ENCODE results near the gene CLASP2. TPM values are rescaled to one million over a fixed set of nuclear protein-coding genes. Genes with fewer than 3 reads are reported as not detected.

The CLASP2 gene
- total RNA-seq, 2 donors from 2014 or later: 65.0 to 74.8 TPM

DNA sequence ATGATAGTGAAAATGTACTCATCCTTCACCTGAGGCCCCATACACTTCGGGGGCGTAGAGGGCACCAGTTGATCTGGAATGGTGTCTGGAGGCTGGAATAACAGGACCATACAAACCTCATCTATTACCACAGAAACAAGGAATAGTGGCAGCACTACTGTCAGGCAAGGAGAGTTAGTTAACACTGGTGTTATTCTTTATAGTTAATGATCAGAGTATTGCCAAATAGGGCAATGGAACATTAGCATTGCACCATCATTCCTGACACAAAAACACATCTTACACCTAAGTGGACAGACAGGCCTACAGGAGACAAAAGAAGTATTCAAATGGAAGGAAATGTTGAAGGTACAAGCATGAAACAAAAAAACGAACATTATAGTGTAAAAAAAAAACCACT, 140.9 kb downstream of the CLASP2 start:
- Histone ChIP-seq H3K9me3 (ENCODE audit: control insufficient read depth, low read length) (no peaks in the 10 kb centered on the region), H3K27ac (ENCODE audit: low read depth, low read length) (no peak overlapping the region), H3K27me3 (ENCODE audit: control insufficient read depth, insufficient read depth, low read length, poor library complexity, severe bottlenecking) (no peaks in the 10 kb centered on the region), H3K4me3 (ENCODE audit: low read length) (no peak overlapping the region), H3K36me3 (ENCODE audit: control insufficient read depth, insufficient read depth, low read length) (peaks cover 39% of the 10 kb centered on the region), H3K9ac (ENCODE audit: extremely low read depth, low read length, poor library complexity, severe bottlenecking) (no peak overlapping the region), H3K4me1 (ENCODE audit: control insufficient read depth, insufficient read depth, low read length) (peaks cover 20% of the 10 kb centered on the region)
- Mint-ChIP-seq H3K36me3 (ENCODE audit: low read depth) (peaks cover 34% of the 10 kb centered on the region), H3K9me3 (no peaks in the 10 kb centered on the region), H3K4me1 (peaks cover 29% of the 10 kb centered on the region), H3K27ac (no peak overlapping the region), H3K27me3 (ENCODE audit: insufficient read depth) (no peaks in the 10 kb centered on the region), H3K4me3 (no peak overlapping the region)
- WGBS, 2 experiments (ENCODE audit: insufficient coverage in 1 of 2, insufficient read length in 1 of 2): 88% methylated on average over 3 of the region's 3 CpGs; no CpG with 5 or more reads in 1 of the 2 experiments
- TF ChIP-seq, protein P1, sequence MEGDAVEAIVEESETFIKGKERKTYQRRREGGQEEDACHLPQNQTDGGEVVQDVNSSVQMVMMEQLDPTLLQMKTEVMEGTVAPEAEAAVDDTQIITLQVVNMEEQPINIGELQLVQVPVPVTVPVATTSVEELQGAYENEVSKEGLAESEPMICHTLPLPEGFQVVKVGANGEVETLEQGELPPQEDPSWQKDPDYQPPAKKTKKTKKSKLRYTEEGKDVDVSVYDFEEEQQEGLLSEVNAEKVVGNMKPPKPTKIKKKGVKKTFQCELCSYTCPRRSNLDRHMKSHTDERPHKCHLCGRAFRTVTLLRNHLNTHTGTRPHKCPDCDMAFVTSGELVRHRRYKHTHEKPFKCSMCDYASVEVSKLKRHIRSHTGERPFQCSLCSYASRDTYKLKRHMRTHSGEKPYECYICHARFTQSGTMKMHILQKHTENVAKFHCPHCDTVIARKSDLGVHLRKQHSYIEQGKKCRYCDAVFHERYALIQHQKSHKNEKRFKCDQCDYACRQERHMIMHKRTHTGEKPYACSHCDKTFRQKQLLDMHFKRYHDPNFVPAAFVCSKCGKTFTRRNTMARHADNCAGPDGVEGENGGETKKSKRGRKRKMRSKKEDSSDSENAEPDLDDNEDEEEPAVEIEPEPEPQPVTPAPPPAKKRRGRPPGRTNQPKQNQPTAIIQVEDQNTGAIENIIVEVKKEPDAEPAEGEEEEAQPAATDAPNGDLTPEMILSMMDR (conservative IDR thresholded peaks at IDR 0.05): no peak
- no peak for DNase-seq

DNA sequence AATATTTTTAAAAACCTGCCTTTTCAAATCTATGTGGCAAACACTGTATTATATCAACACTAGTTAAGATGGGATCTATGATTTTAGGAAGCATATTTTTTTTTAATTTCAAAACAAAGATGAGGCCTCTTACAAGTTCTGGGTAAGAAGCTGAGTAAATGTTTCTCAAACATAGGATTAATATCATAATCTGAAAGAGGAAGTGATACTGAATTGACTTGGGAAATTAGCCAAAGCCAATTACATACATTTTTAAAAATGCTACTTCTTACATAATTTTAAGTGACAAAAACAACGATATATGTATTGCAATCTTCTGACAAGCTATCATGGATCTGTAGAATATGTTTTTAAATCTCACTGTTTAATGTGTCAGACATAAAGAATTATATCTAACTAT, 142.7 kb downstream of the CLASP2 start:
- no peak overlapping the region for H3K27ac Mint-ChIP-seq
- H3K9me3 ChIP-seq (ENCODE audit: control insufficient read depth, low read length): peaks cover 7% of the 10 kb centered on the region
- no peak for DNase-seq
- TF ChIP-seq, protein P1 (conservative IDR thresholded peaks at IDR 0.05): no peak
- peaks cover 51% of the 10 kb centered on the region for H3K36me3 ChIP-seq (ENCODE audit: control insufficient read depth, insufficient read depth, low read length)
- no peaks in the 10 kb centered on the region for H3K27me3 Mint-ChIP-seq (ENCODE audit: insufficient read depth)
- H3K27me3 ChIP-seq (ENCODE audit: control insufficient read depth, insufficient read depth, low read length, poor library complexity, severe bottlenecking): no peaks in the 10 kb centered on the region
- H3K4me3 ChIP-seq (ENCODE audit: low read length): no peak overlapping the region
- no peak overlapping the region for H3K27ac ChIP-seq (ENCODE audit: low read depth, low read length)
- peaks cover 12% of the 10 kb centered on the region for H3K4me1 ChIP-seq (ENCODE audit: control insufficient read depth, insufficient read depth, low read length)
- H3K9me3 Mint-ChIP-seq: peaks cover 2% of the 10 kb centered on the region
- no peak overlapping the region for H3K4me3 Mint-ChIP-seq
- H3K36me3 Mint-ChIP-seq (ENCODE audit: low read depth): peaks cover 38% of the 10 kb centered on the region
- no peak overlapping the region for H3K9ac ChIP-seq (ENCODE audit: extremely low read depth, low read length, poor library complexity, severe bottlenecking)
- peaks cover 24% of the 10 kb centered on the region for H3K4me1 Mint-ChIP-seq
- 100% methylated on average over 1 of the region's 1 CpG; no CpG with 5 or more reads in 1 of the 2 experiments for whole genome bisulfite sequencing, 2 experiments (ENCODE audit: insufficient coverage in 1 of 2, insufficient read length in 1 of 2)

DNA sequence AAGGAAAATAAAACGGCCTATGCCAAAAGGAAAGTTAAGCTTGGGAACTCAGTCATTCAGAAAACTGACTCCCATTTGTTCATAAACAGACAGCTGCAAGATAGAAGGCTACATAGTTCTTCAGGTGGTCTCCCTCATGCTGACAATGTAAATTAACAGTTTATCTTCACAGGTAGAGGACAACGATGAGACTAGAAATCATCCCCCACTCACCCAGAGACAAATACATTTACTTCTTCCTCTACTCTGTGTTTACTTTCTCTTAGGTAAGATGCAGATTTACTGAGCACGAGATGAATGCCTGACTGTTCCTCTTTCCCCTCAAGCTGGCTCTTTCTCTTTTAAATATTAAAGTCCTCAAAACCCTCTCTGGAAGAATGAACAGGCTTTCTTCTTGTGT, 160.2 kb downstream of the CLASP2 start:
- Histone ChIP-seq H3K4me1 (ENCODE audit: control insufficient read depth, insufficient read depth, low read length) (peaks cover 5% of the 10 kb centered on the region), H3K36me3 (ENCODE audit: control insufficient read depth, insufficient read depth, low read length) (peaks cover 37% of the 10 kb centered on the region), H3K9ac (ENCODE audit: extremely low read depth, low read length, poor library complexity, severe bottlenecking) (no peak overlapping the region), H3K9me3 (ENCODE audit: control insufficient read depth, low read length) (peaks cover 6% of the 10 kb centered on the region), H3K4me3 (ENCODE audit: low read length) (peak overlapping the region; percentile 70), H3K27ac (ENCODE audit: low read depth, low read length) (peak overlapping the region; percentile 14), H3K27me3 (ENCODE audit: control insufficient read depth, insufficient read depth, low read length, poor library complexity, severe bottlenecking) (no peaks in the 10 kb centered on the region)
- H3K4me3 Mint-ChIP-seq: peak overlapping the region; percentile 29
- no peaks in the 10 kb centered on the region for H3K27me3 Mint-ChIP-seq (ENCODE audit: insufficient read depth)
- peaks cover 28% of the 10 kb centered on the region for H3K36me3 Mint-ChIP-seq (ENCODE audit: low read depth)
- peak overlapping the region; percentile 71 for H3K27ac Mint-ChIP-seq
- H3K9me3 Mint-ChIP-seq: no peaks in the 10 kb centered on the region
- peaks cover 25% of the 10 kb centered on the region for H3K4me1 Mint-ChIP-seq
- TF ChIP-seq, protein P1 (conservative IDR thresholded peaks at IDR 0.05): no peak
- WGBS, 2 experiments (ENCODE audit: insufficient coverage in 1 of 2, insufficient read length in 1 of 2): 19 to 34% methylated on average over 2 to 3 of the region's 3 CpGs
- DNase-seq: no peak

Data from endodermal cell (in vitro differentiated cells).